ENCODE results near the gene CD244.
"Not testable (repeated sequence)": the region's sequence is repeated elsewhere in the genome, so short reads cannot be mapped to it uniquely, and the experiment has no call there.

CD244 gene, protein sequence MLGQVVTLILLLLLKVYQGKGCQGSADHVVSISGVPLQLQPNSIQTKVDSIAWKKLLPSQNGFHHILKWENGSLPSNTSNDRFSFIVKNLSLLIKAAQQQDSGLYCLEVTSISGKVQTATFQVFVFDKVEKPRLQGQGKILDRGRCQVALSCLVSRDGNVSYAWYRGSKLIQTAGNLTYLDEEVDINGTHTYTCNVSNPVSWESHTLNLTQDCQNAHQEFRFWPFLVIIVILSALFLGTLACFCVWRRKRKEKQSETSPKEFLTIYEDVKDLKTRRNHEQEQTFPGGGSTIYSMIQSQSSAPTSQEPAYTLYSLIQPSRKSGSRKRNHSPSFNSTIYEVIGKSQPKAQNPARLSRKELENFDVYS

DNA sequence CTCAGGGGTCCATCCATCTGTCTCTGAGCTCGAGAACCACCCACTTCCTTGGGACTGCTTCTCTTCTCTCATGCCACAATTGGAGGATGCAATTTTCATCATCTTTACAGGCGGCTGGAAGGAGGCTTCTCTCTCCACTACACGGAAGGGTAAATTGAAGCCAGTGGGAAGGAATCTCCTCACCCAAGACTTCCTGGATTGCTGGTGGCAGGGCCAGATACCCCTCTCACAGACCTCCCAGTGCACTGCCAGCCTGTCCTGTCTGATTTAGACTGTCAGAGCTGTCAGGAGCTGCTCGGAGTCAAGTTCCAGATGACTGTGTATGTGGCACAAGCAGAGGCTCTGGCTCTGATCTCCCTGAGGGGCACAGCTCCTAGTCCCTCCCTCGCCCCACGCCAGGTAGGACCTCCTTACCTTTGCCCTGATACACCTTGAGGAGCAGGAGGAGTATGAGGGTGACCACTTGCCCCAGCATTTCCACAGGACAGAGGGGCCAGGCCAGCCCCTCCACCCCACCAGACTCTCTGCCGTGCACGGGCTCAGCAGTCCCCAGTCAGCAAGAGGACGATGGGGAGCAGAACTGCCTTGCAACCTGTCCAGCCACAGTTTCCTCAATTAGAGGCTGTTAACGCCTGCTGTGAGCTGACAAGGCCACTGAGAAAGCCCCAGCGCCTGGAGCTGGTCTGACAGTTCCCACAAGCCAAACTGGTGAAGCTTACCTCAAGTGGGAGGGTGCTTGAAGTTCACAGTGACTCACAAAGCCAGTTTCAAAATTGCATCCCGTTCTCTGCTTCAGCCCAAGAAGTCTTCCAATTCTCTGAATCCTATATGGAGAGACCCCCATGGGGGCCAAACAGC lies at the start of gene CD244:
Gene CD244 (minus strand): TSS at position 685 of the 858 bp plus-strand sequence. CDS start 210 bp downstream, at position 475.
- FAIRE-seq: no peak

DNA sequence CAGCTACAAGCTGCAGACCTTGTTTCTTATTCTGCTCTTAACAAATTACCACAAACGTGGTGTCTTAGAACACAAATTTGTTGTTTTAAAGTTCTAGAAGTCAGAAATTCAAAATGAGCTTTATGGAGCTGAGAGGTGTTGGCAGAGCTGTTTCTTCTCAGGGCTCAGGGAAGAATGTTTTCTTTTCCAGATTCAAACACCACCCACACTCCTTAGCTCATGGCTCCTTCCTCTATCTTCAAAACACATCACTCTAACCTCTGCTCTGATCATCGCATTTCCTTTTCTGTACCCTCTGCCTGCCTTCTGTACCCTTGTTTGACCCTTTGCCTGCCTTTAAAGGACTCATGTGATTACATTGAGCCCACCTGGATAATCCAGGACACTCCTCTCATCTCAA lies 49.2 kb upstream of the CD244 start:
- no peak for FAIRE-seq

DNA sequence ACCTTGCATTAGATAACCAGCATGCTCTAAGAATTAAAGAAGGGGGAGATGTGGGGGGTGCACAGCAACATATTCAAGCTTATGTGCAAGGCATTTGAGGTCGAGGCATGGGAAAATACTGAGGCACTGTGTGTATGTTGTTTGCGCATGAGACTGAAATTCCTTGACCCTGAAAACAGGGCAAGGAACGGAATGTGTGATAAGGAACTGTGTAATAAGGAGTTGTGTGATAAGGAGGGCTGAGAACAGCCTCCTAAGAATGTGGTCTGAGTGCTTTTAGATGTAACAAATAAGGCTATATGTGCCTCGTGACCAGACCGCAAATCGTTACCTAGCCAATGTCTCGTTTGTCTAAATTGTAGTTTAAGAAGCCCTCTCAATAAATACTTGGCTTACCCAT lies 48.8 kb upstream of the CD244 start:
- FAIRE-seq: no peak

- no peak for FAIRE-seq
These were observed 47.6 kb upstream of the CD244 start for GRCh38 chr1:160910170-160910750.

DNA sequence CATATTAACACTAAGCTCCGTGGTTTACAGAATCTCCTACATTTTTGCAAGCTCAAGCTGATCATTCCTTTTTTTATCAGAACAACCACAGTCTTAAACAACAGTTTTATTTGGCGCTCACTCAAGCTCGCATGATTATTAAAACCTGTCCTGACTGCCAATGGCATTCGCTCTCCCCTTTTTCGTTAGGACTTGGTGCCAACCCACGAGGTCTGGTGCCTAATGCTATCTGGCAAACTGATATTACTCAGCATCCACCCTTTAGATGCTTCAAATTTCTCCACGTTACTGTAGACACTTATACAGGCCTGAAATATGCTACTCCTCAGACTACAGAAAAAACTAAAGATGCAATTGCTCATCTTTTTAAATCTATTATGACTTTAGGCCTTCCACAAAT lies 45.3 kb upstream of the CD244 start:
- no peak for FAIRE-seq

DNA sequence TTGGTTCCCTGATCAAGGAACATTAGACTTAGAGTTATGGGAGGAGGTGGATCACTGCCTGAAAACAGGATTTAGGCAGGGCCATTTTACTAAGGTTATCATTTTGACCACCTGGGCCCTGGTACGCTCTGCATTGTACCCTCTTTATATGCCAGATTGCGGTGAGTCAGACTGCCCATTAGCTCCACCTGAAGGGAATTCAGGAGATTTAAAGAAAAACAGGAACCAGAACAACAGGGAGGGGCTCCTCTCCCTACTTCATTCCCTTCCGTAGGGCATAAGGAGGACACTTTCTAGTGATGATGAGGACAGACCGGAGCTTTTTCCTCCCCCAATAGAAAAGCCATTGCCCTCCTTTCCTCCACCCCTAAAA lies 42.9 kb upstream of the CD244 start:
- no peak for FAIRE-seq

- FAIRE-seq: no peak
These were observed 42.3 kb upstream of the CD244 start for GRCh38 chr1:160904783-160905616.

- not testable (repeated sequence) for FAIRE-seq
These were observed 39.6 kb upstream of the CD244 start for GRCh38 chr1:160902251-160902650.

DNA sequence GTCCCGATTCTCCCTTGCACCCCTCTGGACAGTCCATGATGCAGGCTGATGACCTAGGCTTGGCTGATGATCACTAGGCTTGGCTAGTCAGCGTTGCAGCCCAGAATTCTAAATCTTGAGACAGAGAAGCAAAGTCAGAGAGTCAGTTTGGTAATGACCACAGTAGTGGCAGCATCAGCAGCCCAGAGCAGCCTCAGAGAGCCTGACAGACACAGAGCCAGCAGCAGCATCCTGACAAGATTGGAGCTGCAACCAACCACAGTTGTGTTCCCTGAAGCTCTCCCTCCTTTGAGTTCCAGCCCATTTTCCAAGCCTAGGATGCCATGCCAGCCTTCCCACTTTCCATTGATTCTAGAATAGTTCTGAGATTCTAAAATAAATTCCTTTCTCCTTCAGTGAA lies 39.1 kb upstream of the CD244 start:
- no peak for FAIRE-seq

DNA sequence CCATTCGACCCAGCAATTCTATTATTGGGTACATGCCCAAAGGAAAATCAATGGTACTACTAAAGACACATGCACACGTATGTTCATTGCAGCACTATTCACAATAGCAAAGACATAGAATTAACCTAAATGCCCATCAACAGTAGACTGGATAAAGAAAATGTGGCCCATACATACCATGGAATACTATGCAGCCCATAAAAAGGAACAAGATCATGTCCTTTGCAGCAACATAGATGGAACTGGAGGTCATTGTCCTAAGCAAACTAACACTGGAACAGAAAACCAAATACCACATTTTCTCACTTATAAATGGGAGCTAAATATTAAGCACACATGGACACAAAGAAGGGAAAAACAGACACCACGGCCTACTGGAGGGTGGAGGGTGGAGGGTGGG lies 38.0 kb upstream of the CD244 start:
- FAIRE-seq: not testable (repeated sequence)

GRCh38 chr1:160894368-160895135 lies 31.9 kb upstream of the CD244 start:
- FAIRE-seq: not testable (repeated sequence)

GRCh38 chr1:160891474-160891873 lies 28.8 kb upstream of the CD244 start:
- no peak for FAIRE-seq

GRCh38 chr1:160888926-160889325 lies 26.2 kb upstream of the CD244 start:
- FAIRE-seq: no peak

DNA sequence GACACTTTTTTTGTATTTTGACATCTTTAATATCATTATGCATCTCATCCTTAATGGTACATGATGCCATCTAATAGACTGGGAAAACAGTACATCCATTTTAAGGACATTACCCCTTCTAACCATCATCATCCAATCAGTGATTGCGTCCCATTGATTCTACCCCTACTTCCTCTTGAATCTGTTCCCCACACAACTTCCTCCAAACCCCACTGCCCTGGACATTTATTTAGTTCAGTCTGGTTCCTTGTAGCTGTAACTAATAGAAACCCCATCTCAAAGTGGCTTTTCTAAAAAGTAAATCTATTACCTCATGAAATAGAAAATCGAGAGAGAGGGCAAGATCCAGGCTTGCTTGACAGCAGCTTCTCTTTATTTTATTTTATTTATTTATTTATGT lies 24.4 kb upstream of the CD244 start:
- FAIRE-seq: no peak

DNA sequence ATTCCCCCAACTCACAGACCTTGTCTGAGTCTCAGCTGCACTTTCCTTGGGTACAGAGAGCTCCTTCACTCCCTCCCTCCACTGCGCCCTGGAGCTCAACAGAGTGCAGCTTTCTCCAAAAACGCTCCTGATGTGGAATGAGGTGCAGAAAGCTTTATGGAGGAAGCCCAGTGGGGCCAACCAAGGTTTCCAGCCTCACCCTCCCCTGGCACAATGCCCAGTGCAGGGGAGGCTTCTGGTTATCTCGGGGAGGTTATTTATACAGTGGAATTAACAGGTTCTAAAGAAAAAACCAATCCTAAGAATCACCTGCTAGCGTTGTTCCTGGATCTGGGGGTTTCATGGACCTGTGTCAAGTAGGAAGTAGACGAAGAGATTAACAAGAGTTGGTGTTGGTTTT lies 22.4 kb upstream of the CD244 start, which contains the start of gene ITLN1:
Gene ITLN1 (minus strand): TSS at position 139 of the 400 bp plus-strand sequence. CDS start 303 bp downstream, outside the sequence.
- no peak for FAIRE-seq

GRCh38 chr1:160884579-160884978 lies 21.9 kb upstream of the CD244 start:
- FAIRE-seq: no peak

DNA sequence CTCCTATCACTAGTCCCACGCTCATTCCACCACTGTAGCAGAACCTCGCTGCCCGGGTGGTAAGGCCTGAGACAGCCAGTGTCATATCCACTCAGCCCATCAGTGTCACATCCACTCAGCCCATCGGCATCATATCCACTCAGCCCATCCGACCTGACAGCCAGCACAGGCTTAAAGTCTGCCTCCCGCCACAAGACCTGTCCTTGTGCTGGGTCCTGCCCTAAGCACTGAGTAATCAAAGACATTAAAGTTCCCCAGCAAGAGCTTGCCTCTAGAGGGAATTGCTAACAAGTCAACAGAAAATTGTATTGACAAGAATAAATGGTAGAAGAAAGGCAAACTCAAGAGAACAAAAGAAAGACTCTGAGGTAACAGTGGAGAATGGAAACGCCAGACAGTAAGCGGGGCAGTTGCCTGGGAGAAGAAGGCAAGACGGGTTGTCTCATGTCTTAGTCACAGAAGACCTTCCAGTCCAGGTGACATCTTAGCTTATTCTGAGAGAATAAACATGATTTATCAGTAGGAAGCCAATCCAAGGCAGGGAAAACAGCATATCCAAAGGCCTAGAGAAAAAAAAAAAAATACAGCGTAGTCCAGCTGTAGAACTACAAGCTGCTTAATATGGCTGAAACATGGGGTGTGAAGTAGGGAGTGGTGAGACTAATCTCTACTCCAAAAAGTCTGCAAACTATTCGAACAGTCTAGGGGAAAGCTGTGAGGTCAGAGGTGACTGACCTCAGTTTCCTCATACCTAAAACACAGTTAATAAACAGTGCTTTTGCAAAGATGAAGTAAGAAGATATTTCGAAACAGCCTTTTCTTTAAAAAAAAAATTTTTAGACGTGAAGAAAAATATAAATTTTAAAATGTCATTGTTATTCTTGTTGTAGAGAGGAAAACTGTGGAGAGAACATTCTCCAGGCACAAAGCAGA lies 21.2 kb upstream of the CD244 start:
- FAIRE-seq: no peak

DNA sequence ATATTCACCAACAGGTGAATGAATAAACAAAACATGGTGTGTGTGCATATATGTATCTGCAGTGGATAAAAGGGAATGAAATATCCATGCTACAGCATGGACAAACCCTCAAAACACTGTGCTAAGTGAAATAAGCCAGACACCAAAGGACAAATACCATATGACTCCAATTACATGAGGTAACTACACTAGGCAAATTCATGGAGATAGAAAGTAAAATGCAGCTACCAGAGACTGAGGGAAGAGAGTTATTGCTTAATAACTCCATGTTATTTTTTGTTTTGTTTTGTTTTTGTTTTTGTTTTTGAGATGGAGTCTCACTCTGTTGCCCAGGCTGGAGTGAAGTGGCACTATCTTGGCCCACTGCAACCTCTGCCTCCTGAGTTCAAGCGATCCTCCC lies 19.9 kb upstream of the CD244 start:
- FAIRE-seq: no peak

DNA sequence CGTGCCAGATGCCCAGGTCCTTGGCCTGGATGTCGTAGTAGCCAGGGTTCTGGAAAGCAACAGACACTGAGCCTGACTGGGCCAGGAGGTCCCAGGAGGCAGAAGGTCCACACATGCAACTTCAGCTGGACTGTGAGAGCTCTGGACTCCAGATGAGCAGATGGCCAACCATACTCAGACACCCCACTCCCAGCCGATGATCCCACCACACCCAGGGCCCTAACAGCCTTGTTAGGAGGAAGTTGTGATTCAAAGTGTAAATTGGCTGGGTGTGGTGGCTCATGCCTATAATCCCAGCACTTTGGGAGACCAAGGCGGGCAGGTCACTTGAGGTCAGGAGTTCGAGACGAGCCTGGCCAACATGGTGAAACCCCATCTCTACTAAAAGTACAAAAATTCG lies 18.6 kb upstream of the CD244 start:
- FAIRE-seq: not testable (repeated sequence)

DNA sequence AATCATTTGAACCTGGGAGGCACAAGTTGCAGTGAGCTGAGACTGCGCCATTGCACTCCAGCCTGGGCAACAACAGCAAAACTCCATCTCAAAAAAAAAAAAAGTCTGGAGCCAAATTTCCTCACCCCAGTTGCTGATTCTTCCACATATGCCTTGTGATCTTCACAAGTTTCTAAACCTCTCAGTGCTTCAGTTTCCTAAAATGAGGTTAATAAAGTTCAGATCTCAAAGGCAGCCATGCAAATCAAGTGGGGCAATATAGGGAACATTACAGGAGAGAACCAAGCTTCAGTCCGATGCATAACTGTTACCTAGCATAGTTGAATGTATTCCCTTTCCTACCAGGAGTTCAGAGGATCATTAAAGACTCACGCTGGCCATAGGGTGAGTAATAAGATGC lies 17.5 kb upstream of the CD244 start:
- no peak for FAIRE-seq

DNA sequence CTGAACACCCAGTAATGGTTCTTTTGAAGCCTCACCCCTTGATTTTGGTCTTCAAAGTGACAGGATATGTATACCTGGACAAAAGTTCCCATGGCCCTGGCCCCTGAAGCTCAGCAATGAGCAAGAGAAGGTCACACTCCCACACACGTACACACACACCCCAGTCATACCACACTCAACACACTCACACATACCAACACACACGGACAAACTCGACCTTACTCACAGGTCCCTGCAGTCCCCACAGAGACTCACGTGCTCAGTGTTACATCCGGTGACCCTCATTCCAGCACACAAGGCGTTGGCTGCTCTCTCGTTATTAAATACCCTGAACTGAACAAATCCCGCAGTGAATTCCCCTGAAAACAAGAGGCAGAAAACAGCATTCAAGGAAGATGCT lies 16.4 kb upstream of the CD244 start:
- no peak for FAIRE-seq

Data from A204.1 (cell line).